22Rv1 (cell line): ENCODE measurements around the gene FERD3L.
"Not testable (repeated sequence)": the region's sequence is repeated elsewhere in the genome, so short reads cannot be mapped to it uniquely, and the experiment has no call there.

Source experiments
- H3K27ac ChIP-seq: fragments of 450-650 bp; 2 replicates; pipeline ENCODE4 v1.5.1; 2017
- ZFX ChIP-seq: fragments of 450-650 bp; IDR thresholded peaks from 2 replicates; pipeline ENCODE4 v1.6.1; 2017; ENCODE audit warnings: antibody characterized with exemption, borderline replicate concordance
- TF ChIP-seq, protein P1 (sequence below): fragments of 450-650 bp; IDR thresholded peaks from 2 replicates; pipeline ENCODE4 v1.5.1; 2017; ENCODE audit warnings: mild to moderate bottlenecking

The FERD3L gene, protein sequence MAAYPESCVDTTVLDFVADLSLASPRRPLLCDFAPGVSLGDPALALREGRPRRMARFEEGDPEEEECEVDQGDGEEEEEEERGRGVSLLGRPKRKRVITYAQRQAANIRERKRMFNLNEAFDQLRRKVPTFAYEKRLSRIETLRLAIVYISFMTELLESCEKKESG

DNA sequence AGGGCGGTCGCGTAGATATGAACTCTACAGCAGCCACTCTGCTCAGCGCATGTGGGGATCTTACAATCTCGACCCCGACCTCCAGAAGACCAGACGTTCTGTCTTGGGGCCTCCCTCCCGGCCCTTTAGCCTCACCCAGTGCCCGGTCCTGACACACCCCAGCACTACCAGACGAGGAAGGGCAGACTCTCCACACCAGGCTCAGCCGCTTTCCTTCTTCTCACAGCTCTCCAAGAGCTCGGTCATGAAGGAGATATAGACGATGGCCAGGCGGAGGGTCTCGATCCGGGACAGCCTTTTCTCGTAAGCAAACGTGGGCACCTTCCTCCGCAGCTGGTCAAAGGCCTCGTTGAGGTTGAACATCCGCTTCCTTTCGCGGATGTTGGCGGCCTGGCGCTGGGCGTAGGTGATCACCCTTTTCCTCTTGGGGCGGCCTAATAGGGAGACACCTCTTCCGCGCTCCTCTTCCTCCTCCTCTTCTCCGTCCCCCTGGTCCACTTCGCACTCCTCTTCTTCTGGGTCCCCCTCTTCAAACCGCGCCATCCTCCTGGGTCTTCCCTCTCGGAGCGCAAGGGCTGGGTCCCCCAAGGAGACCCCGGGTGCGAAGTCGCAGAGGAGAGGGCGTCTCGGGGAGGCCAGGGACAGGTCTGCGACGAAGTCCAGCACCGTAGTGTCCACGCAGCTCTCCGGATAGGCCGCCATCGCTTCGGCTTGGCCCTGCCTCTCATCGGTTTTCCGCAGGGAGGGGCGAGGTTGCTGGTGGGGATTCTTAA, at the start of gene FERD3L:
Gene FERD3L (minus strand): TSS at position 761 of the 773 bp plus-strand sequence. CDS start 59 bp downstream, at position 702.
- TF ChIP-seq, protein P1, sequence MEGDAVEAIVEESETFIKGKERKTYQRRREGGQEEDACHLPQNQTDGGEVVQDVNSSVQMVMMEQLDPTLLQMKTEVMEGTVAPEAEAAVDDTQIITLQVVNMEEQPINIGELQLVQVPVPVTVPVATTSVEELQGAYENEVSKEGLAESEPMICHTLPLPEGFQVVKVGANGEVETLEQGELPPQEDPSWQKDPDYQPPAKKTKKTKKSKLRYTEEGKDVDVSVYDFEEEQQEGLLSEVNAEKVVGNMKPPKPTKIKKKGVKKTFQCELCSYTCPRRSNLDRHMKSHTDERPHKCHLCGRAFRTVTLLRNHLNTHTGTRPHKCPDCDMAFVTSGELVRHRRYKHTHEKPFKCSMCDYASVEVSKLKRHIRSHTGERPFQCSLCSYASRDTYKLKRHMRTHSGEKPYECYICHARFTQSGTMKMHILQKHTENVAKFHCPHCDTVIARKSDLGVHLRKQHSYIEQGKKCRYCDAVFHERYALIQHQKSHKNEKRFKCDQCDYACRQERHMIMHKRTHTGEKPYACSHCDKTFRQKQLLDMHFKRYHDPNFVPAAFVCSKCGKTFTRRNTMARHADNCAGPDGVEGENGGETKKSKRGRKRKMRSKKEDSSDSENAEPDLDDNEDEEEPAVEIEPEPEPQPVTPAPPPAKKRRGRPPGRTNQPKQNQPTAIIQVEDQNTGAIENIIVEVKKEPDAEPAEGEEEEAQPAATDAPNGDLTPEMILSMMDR: no peak
- no peak for TF ChIP-seq ZFX

DNA sequence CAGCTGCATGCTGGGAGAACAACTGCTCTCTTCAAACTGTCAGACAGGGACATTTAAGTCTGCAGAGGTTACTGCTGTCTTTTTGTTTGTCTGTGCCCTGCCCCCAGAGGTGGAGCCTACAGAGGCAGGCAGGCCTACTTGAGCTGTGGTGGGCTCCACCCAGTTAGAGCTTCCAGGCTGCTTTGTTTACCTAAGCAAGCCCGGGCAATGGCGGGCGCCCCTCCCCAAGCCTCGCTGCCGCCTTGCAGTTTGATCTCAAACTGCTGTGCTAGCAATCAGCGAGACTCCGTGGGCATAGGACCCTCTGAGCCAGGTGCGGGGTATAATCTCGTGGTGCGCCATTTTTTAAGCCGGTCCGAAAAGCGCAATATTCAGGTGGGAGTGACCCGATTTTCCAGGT, 49.2 kb upstream of the FERD3L start:
- H3K27ac ChIP-seq: not testable (repeated sequence)

More for the DNA sequence above, at the start of gene FERD3L:
- H3K27ac ChIP-seq: no peak within 1 kb of the TSS

DNA sequence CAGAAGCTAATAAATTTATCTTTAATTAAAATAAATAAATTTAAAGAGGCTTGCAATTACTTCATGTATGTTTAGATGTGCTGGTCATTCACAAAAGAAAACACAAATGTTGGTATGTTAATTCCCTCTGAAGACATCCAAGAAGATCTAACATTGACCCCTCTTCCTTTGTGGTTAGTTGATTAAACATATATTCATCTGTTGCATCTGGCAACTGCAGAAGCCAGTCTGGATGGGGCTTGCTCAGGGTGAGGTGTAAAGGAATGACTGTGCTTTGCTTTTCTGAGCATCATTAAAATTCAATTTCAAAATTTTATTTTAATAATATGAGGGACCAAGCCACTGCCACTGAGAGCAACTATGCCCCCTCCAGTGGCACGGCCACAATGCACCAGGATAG, 36.4 kb upstream of the FERD3L start:
- no peak overlapping the region for H3K27ac ChIP-seq
- no peak for TF ChIP-seq ZFX
- TF ChIP-seq, protein P1: no peak

DNA sequence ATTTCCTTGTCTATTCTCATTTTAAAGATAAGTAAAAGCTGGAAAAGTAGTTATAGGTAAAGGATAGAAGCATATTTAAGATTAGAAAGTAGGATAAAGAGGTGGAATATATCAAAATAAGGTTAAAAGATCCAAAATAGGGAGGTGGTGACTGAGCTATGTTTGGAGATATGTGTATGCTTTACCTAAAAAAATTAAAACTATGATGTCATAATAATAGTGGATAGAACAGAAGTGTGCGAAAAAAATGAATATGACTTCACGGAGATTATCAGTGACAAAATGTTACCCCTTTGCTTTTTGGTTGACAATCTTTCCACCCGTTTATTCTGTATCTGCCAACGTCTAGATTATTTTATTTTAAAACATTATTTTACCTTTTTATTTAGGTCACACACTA, 33.4 kb upstream of the FERD3L start:
- TF ChIP-seq, protein P1: no peak
- TF ChIP-seq ZFX: no peak
- H3K27ac ChIP-seq: no peak overlapping the region

DNA sequence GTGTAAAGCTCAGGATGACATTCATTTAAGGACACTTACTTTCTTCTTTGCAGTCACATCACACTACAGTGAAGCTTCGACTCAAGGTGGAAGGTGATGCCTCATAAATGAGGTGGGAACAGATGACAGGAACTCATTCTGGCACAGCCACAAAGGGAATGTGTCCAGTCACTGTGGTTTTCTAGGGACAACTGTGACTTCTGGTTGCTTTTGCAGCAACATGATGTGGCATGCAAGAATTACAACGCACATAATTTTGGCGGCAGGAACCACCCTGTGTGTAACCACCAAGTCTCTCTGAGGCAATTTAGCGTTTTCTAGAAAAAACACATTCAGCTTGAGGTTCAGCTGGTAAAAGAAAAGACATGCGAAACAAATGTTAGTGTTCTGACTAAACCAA, 32.0 kb upstream of the FERD3L start:
- TF ChIP-seq, protein P1: no peak
- no peak for TF ChIP-seq ZFX

DNA sequence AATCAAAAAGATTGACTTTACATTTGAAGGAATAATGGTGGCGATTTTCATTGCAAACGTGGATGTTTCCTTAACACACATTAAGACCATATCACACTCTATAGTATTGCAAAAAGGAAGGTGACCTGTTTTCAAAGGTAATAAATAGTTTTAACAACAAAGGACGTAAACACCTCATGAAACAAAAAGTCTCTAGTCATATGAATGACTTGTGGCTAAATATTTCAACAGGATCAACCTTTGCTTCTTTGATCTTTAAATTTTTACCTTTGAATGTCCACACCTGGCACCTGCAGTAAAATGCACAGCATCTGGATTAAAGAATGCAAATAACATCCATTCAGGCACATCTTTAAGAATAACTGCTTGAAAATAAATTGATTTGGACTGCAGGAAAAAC, 30.0 kb upstream of the FERD3L start:
- no peak for TF ChIP-seq ZFX
- TF ChIP-seq, protein P1: no peak
- no peak overlapping the region for H3K27ac ChIP-seq

More for the DNA sequence above, 32.0 kb upstream of the FERD3L start:
- no peak overlapping the region for H3K27ac ChIP-seq

DNA sequence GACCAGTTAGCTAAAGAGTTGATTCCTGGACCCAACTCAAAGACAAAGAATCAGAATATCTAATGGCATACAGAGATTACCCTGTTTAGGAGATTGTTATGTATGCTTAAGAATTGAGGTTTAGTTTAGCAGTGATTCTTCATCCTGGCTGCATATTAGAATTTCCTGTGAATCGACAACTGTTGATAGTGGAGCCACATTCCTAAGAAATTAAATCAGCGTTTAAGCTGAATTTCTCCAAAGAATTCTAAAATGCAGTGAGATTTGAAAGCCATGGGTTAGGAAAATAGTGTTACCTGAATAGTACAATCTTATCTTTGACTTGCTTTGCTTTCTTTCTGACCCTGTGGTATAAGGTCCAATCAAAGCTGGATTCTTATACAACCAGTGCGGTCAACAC, 16.4 kb upstream of the FERD3L start:
- TF ChIP-seq, protein P1: no peak

More for the DNA sequence above, 16.4 kb upstream of the FERD3L start:
- no peak overlapping the region for H3K27ac ChIP-seq
